ENCODE data around the gene EMCN.

- TF ChIP-seq CTCF (IDR thresholded peaks at IDR 0.05) (no peak), POLR2A (IDR thresholded peaks at IDR 0.05) (no peak)
These were observed 155.5 kb downstream of the EMCN start for GRCh38 chr4:100362366-100362765.
